Umbilical cord (tissue), 2 donors: ENCODE data around the gene RAB19. TPM values are rescaled to one million over a fixed set of nuclear protein-coding genes. Genes with fewer than 3 reads are reported as not detected.
"Not testable (repeated sequence)": the region's sequence is repeated elsewhere in the genome, so short reads cannot be mapped to it uniquely, and the experiment has no call there.

Source experiments
- DNase-seq: peaks from one replicate; pipeline ENCODE4 v3.0.0-alpha.2; 2015; ENCODE audit warnings: low spot score
- total RNA-seq: library from RNA; depleted of rRNA; stranded (reverse); fragments of >200 nt; gene quantifications from one replicate; pipeline ENCODE4 v1.2.3, GENCODE V29; 2014; ENCODE audit warnings: low replicate concordance; ENCODE audit not compliant: insufficient read depth

Gene RAB19
- total RNA-seq, 1 donor from 2014 or later: not detected

DNA sequence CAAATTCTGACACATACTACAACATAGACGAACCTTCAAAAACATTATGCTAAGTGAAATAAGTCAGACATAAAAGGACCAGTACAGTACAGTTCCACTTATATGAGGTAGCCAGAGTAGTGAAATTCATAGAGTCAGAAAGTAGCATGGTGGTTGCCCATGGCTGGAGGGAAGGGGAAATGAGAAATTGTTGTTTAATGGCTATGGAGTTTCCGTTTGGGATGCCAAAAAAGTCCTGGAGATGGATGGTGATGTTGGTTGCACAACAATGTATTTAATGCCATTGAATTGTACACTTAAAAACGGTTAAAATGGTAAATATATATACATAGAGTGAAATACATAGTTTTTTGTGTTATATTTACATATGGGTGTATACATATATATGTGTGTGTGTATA, 3.5 kb upstream of the RAB19 start:
- DNase-seq: no peak

DNA sequence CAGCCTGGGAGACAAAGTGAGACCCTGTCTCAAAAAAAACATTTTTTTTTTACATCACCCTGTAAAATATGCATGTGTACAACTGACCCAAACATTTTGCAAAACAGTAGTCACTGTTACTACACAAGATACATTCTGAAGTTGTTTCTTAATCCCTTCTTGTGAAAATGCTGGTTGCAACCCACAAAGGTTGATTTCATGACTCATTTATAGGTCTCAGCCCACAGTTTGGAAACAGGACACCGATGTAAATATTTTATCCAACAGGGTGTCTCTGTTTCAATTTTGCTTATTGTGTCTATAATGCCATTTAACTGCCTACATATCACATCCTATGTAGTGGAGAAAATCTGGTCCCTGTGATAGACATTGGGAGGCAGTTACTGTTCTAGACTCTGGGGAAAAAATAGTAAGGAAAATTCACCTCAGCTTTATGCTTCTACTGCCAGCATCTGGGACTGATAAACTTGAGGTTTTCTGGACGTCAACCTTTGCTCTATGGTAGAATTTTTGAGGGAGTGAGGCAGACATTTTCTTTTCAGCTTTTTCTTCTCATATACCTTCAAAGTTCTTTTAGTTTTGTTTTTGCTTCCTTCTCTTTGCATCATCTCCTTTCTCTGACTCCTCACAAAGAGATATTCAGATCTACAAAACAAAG, 1.6 kb upstream of the RAB19 start:
- no peak for DNase-seq

DNA sequence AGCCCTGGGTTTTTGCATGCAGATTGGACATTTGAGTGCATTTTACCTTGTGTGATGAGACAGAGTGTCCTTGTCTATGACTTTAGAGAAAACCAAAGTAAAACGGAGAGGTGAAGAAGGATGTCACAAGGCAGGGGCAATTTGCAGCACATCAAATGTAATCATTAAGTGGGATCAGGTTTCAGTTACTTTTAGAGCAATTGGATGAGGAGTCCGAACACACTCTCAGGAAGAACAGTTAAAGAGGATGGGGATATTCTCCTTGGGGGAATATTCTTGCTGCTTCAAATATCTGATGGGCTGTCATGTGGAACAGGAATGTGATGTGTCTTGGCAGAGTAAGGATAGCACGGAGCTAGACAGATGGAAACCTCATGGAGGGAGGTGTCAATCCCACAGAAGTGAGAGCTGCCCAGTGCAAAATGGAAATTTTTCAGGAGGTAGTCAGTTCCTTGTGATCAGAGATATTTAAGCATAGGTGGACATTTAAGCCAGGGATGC, 757 bp downstream of the RAB19 start:
- no peak for DNase-seq

DNA sequence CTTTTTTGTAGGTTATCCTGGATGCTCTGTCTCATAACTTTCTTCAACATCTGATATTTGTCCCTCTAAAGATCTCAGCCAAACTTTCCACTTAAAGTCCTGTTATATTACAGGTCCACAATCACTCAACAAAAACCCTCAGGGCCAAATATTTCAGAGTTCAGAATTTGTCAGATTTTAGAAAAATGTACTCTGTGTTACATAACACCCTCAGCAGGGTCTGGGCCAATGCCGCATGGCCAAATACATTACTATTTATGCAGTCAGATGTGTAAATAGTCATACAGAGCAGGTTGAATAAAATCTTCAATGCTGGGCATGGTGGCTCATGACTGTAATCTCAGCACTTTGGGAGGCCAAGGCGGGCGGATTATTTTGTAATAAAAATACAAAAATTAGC, 11.5 kb downstream of the RAB19 start:
- no peak for DNase-seq

DNA sequence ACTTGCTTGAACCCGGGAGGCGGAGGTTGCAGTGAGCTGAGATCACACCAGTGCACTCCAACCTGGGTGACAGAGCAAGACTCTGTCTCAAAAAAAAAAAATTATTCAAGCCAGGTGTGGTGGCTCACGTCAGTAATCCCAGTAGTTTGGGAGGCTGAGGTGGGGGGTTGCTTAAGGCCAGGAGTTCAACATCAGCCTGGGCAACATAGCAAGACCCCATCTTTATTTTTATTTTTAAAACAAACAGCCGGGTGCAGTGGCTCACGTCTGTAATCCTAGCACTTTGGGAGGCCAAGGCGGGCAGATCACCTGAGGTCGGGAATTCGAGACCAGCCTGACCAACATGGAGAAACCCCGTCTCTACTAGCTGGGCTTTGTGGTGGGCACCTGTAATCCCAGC, 12.0 kb downstream of the RAB19 start:
- DNase-seq: not testable (repeated sequence)

DNA sequence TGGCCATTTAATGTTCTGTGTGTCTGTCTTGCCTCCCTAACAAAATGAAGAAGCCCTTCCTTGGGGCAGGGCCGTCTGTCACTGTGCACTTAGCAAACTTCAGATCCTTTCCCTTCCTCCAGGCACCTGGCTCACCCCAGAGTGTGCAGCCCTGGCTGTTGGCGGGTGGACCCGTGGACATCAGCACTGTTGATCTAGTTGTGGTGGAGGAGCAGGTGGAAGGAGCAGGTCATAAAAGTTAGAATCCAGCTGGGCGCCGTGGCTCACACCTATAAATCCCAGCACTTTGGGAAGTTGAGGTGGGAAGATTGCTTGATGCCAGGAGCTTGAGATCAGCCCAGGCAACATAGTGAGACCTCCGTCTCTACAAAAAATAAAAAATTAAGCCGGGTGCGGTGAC, 12.7 kb downstream of the RAB19 start:
- DNase-seq: no peak

DNA sequence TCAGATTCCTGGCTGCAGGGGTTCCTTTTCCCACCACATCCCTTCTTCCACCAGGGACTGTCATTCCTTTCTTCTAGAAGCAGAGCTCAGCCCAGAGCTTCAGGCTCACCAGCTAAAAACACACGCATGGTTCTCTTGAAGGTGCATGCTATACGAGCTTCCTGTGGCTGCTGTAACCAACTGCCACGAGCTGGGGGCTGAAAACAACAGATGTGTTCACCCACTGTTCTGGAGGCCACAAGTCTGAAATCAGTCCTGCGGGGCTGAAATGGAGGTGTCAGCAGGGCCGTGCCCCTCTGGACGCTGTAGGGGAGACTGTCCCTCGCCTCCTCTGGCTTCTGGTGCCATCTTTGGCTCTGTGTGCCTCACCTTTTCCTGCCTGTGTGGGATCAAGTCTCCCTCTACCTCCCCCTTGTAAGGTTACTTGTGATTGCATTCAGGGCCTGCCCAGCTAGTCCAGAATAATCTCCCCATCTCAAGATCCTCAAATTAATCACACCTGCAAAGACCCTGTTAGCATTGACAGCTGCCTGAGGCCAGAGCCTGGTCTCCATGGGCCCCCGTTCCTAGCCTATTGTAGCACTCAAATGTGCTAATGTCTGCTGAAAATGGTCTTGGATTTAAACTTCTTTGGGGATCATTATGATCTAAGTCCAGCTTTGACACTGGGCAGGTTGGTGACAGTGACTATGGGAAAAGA, 13.7 kb downstream of the RAB19 start:
- no peak for DNase-seq

DNA sequence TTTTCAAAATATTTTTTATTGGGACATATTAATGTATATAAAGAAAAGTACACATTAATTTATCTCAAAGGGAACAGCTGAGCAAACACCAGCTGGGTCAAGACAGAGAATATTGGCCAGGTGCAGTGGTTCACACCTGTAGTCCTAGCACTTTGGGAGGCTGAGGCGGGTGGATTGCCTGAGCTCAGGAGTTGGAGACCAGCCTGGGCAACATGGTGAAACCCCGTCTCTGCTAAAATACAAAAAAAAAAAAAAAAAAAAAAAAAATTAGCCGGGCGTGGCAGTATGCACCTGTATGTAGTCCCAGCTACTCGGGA, 14.3 kb downstream of the RAB19 start:
- DNase-seq: not testable (repeated sequence)

DNA sequence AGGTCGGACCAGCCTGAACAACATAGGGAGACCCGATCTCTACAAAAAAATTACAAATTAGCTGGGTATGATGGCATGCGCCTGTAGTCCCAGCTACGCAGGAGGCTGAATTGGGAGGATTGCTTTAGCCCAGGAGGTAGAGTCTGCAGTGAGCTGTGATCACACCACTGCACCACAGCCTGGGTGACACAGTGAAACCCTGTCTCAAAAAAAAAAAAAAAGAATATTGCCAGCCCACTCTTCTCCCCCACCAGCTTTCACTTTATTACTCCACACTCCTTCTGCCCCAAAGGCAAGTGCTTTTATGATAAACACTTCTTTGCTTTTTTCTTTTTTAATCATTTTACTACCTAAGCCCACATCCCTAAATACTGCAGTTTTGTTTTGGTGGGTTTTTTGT, 14.8 kb downstream of the RAB19 start:
- DNase-seq: no peak

DNA sequence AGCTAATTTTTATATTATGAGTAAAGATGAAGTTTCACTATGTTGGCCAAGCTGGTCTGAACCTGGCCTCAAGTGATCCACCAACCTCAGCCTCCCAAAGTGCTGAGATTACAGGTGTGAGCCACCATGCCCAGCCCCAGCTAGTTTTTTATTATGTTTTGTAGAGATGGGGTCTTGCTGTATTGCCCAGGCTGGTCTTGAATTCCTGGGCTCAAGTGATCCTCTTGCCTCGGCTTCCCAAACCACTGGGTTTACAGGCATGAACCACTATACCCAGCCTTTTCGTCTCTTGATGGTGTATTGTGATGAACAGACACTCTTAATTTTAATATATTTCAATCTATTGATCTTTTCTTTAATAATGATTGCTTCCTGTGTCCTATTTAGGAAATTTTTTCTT, 17.7 kb downstream of the RAB19 start:
- no peak for DNase-seq

DNA sequence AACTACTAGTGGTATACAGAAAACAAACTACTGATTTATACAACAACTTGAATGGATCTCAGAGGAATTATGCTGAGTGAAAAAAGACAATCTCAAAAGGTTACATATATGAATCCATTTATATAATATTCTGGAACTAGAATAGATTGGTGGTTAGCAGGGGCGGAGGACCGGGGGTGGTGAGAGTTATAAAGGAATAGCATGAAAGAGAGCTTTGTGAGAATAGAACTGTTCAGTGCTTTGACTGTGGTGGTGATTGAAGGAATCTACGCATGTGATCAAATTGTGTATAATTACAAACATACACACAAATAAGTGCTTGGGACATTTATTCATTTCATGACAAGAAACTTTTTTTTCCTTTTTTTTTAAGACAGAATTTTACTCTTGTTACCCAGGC, 19.6 kb downstream of the RAB19 start:
- no peak for DNase-seq

DNA sequence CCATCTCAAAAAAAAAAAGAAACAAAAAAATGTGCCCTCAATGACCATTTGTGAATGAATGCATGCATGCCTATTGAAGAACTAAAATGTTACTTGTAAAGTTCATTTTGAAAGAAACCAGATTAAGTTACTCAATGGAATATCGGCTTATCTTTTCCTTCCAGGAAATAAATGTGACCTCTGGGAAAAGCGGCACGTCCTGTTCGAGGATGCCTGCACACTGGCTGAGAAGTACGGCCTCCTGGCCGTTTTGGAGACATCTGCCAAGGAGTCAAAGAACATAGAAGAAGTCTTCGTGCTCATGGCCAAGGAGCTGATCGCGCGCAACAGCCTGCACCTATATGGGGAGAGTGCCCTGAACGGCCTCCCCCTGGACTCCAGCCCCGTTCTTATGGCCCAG, 21.9 kb downstream of the RAB19 start:
- no peak for DNase-seq

DNA sequence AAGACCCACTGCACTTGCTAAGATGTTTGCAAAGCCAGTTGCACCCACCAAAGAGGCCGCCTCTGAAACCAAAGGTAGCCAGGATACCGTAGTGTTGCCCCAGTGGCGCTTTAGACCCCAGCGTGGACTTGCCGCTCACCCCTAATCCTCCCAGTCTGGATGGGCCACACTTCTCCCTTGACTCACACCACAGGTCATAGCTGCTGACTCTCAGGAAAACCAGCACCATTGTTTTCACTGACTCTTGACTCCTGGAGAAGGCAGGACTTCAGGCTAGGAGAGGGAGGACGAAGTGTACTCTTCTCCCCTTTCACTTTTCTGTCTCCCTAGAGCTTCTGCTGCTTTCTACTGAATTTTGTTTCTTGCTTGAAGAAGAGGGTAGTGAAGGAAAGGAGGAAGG, 22.3 kb downstream of the RAB19 start:
- DNase-seq: no peak

DNA sequence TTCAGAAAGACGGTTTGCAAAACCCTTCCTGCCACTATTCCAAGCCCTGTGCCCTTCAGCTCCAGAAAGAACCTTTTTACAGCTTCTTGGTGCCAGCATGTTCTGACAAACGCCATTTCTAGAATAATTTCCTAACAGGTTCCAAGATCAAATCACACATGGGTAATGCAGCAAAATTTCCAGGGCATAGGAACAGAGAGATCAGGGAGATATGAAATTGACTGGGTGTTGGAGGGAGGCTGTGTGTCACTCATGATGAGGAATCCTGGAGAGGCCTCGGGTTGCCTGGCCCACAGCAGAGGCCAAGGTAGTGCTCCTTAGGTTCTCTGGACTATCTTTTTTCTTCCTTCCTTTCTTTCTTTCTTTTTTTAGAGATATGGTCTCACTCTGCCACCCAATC, 29.5 kb downstream of the RAB19 start:
- DNase-seq: no peak

DNA sequence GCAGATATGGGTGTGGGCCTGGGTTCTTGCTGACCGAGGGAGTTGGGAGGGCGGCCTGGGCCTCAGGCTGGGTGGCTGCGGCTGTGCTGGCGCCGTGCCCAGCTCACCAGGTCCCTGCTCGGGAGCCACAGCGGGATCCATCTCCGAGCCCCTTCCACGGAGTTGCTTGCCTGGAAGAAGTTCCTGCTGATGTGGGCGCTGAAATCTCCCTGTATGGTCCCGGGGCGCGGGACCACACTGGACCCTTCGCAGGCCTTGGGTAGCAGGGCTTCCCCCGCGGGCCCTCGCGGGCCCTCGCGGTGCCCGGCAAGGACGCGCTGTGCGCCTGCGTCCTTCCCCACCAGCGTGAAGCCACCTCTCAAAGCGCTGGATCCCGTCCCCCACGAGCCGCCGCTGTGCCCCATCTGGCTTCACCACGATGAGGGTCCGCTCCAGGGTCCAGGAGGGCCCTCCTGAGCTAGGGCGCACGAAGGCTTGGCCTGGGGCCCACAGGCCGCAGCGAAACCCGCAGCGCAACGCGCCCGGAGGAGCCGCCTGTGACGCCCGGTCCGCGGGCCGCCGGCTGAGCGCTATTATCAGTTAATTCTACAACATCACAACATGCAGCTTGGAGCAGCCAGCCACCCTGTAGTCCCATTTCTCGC, 31.5 kb downstream of the RAB19 start:
- no peak for DNase-seq

DNA sequence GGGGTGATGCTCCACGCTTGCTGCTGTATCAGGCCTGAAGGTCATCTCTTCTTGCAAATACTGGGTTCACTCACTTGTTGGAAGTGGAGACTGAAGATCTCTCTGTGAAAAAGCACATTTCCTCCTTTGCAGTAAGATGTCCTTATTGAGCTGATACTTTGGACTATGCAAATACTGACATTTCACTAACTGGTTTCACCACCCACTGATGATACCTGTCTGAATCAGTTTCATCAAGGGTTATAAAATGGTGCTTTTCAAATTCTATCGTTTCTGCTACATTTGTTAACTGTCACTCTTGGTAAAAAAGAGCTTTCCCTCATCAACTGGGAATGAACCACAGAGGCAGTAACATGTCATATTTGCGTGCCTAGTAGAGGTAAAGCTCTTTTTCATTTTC, 35.5 kb downstream of the RAB19 start:
- DNase-seq: no peak

DNA sequence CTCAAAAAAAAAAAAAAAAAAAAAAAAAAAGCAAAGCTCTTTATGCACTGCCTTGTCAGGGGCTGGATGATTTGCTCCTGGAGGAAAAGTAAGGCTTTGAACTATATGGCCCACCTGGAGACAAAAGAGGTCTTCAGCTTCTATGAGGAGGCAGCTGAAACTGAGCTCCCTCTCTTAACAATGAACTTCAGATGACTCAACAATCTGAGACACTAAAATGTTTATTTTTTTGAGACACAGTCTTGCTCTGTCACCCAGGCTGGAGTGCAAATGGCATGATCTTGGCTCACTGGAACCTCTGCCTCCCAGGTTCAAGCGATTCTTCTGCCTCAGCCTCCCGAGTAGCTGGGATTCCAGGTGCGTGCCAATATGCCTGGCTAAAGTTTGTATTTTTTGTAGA, 36.7 kb downstream of the RAB19 start:
- no peak for DNase-seq

DNA sequence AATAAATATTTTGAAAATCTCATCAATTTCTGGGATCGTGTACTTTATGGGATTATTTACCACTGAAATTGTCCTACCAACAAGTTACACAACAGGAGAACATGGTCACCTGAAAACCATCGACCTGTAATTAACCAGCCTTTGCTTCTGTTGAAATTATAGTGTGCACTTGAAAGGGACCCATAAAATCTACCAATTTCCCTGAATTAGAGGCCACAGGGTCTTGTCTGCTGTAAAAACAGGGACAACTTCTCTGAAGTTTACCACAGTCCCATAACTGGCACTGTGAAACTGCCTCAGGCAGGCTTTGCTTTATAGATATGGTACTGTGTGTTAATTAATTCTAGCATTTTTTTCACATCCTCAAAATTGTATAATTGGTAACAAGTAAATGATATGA, 37.7 kb downstream of the RAB19 start:
- no peak for DNase-seq

DNA sequence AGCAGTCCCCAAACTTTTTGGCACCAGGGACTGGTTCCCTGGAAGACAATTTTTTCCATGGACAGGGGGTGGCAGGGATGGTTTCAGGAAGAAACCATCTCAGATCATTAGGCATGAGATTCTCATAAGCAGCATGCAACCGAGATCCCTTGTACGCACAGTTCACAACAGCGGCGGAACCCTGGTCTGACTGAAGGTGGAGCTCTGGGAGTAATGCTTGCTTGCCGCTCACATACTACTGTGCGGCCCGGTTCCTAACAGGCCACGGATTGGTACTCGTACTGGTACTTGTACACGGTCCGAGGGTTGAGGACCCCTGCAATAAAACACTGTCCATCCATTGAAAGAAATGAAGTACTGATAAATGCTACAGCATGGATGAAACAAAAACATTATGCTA, 42.6 kb downstream of the RAB19 start:
- DNase-seq: no peak

DNA sequence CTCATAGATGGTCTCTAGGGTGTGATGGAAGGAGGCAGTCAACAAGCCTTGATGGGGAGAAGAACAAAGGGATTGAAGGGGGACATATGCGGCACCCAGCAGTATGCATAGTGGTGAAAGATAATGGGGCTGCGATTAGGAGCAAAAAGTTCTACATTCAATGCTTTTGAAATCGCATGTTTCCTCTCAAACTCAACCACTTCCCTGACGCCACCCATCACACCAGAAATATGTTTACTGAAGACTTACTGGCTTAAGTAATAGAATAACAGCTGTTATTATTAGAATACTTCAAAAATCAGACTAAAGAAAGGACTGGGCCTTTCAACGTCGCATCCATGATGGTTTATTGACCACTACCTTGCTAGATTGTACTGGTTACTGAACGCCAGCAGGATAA, 44.0 kb downstream of the RAB19 start:
- DNase-seq: no peak

DNA sequence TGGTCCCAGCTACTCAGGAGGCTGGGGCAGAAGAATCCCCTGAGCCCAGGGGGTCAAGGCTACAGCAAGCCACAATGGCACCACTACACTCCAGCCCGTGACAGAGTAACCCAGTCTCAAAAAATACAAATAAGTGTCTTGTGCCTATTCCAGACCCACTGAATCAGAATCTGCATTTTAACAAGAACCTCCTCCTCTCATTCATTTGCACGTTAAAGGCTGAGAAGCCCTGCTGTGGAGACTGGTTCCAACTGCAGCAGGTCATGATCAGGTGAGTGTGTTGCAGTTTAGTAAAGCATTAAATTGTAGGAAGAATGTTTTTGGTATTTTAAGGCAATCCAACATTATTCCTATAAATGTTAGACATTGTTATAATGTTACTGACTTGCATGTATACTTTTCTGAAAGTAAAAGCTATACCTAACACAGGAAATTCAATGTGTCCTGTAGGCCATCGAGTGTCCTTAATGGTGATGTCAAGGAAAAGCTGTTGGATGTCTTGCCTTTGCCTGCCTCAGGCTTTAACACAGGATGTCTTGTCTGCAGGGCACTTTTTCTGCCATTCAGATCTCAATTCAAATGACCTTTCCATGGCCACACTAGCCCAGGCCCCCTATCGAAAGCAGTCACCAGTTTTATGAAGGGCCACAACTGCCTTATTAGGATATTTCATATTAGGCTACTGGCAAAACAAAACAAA, 45.1 kb downstream of the RAB19 start:
- DNase-seq: no peak

DNA sequence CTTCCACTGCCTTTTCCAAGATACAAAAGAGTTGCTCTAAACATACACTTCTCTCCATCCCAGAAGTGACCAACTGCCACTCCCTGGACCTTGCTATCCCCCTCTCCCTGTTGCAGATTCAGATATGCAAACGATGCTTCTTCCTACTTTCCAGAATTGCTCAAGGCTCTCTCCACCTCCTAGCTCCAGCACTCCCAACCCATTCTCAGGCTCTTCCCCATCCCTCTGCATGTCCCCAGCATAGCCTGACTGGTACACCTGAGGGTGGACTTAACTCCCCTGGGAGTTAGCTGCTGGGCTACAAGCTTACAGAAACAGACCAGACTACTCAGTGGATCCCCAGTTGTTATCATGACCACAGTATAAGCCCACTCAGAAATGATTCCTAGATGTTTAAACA, 47.9 kb downstream of the RAB19 start:
- DNase-seq: no peak

DNA sequence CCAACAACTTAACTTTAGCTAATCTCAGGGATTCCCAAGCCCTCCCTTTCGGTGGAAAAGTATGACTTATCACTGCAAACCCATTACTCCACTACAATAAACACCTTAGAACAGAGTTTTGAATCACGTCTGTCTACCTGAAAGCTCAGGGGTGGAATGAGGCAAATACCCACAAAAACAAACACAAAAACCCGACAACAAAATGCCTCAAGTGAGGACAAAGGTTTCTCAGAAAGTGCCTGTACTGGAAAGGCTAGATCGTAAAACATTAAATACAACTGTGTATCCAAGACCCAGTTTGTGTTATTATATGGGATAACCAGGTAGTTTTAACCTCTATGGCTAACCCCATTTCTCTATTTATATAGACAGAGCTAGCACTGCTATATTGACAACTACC, 49.4 kb downstream of the RAB19 start:
- DNase-seq: no peak
